Stimulated activated CD8-positive, alpha-beta memory T cell treated with anti-CD3 and anti-CD28 coated beads, Interleukin-4, amount 100 ng/mL, for 24 hours (primary cell): ENCODE data around the gene MPPED2.

Experiments used
- DNase-seq: peaks from one replicate; pipeline ENCODE4 v3.0.0-alpha.2; 2020; ENCODE audit warnings: low read depth

Gene MPPED2

DNA sequence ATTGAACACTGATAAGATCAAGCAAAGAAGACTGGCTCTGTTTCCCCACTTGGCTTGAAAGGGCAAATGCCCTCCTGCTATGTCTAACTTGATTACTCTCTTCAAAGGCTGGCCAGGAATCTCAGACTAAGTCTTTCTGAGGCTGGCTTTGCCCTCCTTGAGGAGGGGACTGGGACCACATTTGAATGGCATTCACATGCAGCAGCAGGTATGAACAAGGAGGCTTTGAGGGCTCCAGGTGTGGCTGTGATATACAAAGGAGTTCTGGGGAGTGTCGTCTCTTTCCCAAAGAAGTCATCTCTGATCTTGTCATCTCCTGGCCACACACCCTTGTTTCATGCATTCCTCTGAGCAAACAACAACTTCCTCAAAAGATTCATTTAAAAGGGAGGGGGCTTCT lies 132.4 kb downstream of the MPPED2 start:
- no peak for DNase-seq

DNA sequence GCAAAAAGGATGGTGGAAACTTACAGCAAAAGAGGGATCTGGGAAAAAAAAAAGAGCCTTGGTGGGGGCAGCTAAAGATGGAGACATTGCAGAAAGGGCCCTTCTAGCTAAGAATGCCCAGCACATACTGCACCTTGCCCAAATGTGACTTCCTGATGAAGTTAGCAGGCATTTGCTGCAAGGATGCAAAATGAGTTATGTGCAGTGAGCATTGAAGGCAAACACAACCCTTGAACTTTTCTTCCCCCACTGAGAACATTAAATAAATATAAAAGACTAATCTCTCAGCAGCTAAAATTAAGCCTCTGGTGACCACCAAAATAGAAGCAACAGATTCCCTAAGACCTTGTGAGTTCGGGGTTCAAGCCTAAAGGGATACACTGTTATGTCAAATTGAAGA lies 133.3 kb downstream of the MPPED2 start:
- DNase-seq: no peak

DNA sequence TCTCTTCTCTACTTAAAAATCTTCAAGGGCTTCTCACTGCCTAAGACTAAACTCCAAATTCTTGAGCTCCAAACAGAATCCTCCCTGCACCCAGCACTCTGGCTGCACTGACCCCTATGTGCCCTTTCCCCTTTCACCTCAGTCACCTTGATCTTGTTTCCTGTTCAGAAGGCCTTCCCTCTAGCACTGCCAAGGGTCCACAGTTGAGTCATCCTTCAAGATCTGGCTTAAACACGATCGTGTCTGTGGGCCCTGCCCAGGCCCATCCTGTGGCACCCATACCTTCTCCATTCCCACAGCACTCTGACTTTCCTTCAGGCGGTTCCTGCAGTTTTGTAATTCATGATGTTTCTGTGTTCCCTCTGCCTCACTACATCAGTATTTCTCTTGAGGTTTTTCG lies 134.0 kb downstream of the MPPED2 start:
- no peak for DNase-seq

DNA sequence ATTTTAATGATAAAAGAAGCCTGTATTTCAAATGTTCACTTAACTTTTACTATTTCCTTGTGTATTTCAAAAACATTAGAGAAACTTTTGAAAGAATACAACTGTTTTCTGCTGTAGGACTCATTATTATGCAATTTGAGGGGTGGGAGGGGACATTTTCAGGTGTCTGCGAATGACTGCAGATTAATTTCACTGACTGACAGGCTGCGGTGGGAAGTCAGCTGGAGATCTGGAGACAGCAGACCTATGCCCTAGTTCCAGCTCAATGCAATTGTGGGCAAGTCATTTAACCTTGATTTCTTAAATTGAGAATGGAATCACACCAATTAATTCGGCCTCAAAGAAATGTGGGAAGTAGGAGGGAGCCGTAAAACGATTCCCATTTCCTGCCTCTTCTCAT lies 134.5 kb downstream of the MPPED2 start:
- no peak for DNase-seq

DNA sequence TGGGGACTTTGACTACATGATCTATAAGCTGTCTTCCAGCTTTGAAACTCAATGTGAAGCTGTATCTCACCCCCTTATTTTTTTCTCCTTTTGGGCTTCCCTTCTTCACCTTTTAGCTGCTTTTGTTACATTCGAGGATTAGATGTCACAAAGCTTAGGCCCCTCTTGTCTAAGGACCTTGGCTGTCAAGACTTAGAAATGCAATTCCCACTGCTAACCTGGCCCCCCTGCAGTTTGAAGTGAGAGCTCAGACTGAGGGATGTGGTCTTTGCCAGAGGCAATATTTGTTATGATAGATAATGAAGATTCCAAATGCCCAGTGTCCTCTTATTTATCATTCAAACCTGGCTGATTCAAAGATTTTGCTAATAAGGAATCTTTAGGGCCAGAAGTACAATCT lies 135.0 kb downstream of the MPPED2 start:
- no peak for DNase-seq

DNA sequence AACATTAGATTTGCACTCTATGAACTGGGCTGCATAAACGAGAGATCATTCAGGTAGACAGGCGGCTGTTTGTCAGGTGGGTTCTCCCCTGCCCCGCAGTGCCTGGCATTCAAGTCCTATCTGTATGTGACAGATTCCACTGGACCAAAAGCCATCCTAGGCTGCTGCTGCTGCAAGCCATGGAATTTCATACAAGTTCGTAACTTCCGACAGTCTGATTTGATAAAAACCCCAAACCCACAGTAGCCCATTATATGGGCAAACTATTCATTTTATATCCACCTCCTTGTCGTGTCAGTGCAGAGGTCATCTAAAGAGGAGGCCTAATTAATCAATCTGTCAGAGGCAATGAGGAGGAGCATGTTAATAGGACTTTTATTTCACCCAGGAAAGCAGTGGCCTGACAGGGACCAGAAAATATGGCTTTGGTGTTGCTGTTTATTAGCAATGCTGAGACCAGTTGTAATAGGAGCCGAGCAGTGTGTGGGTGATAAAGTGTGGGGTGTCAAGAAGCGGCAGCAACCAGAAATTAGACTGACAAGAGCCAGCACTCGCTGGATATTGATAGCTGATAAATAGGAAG lies 139.0 kb downstream of the MPPED2 start:
- DNase-seq: no peak

DNA sequence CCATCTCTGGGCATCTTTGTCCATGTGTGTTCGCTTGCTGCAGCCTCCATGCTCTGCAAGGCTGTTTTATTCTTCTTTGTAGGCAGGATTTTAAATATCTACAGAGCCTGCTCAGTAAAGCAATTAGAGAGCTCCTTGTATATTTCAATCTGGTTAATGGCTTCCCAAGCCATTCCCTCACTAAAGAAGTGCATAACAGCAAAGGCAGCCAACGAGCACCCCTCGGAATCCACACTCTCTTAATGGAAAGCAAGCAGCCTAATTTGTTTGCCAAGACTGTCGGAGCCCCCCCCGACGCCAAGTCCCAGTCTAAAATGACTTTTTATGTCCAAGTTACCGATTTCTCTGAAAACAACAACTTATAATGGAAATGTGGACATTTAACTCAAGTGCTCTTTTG lies 139.6 kb downstream of the MPPED2 start:
- DNase-seq: no peak

DNA sequence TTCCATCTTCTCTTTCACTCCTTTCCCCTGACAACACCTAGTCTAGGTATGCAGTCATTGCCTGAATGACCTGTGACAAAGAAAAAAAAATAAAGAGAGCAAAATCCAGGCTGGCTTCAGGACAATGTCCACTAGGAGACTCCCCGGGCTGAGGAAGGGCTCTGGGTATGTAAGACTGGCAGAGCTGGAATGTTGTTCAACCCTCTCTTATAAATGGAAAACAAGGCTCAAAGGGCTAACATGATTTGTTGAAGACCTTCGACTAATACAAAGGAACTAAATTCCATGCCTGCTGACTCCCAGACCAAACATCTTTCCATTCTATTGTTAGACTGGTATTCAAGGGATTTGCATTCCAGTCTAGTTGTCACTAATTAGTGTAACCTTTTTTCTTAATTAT lies 141.1 kb downstream of the MPPED2 start:
- DNase-seq: no peak

DNA sequence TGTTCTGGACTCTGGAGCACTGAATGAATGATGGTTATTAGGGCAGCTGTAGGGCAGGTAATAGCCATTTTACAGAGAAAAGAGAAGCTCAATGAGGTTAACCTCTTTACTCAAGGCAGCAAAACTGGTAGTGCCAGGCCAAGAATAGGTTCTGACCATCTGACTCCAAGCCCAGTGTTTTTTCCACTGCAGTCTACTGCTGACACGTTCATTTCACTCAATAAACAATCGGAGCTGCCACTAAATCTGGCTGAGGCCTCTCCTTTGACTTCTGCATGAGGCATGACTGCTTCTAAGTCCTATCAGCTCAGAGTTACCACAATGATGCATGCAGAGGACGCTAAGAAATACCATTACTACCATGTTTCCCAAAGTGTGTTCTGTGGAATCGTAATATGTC lies 145.6 kb downstream of the MPPED2 start:
- DNase-seq: no peak

DNA sequence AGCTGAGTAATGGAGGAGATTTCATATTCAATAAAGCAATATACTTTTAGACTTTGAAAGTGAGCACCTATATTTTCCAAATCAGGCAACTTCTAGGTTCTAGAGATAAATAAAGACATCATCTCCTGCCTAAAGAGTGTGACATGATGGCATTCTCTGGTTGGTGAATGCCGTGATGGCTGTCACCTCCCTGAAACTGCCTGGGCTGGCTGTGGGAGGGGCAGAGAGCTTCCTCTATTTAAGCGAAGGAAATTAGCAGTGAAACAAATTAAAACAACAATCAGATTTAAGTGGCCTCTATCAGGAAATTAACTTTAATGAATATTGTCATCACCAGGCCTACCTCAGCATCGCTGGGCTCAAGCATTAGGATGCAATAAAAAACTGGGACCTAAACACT lies 149.4 kb downstream of the MPPED2 start:
- no peak for DNase-seq

DNA sequence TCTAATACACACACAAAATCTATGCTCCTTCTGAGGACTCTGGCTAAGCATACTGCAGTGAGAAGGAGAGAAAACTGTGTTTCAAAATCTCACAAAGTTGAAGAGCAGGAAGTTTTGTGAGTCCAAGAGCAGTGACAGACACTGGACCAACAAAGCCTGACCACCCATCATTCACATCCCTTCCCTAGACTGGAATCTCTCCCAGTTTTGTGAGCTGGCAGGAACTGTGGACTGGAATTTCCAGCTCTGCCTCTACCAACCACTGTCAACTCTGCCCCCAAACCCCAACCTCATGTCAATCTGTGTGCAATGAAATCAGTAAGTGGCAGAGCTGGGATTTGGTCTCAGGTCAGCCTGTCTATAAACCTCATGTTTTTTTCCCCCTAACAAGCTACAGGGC lies 150.7 kb downstream of the MPPED2 start:
- no peak for DNase-seq

DNA sequence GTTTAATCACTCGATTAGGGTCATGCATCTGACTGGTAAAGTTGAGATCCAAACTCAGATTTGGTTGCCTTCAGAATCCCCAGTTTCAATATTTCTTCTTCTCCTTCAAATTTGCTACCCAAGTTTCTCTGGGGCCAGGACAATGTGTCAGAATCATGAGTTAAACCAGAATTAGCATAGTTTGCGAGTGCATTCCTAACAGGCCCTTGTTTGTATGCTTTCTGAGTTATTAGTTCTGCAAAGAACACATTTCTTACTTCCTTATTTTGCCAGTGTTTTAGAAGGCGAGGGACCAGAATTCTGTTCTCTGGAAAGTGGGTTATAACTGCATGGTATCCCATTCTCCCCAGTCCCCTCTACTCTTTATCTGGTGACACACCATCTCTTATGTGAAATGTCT lies 151.3 kb downstream of the MPPED2 start:
- no peak for DNase-seq

DNA sequence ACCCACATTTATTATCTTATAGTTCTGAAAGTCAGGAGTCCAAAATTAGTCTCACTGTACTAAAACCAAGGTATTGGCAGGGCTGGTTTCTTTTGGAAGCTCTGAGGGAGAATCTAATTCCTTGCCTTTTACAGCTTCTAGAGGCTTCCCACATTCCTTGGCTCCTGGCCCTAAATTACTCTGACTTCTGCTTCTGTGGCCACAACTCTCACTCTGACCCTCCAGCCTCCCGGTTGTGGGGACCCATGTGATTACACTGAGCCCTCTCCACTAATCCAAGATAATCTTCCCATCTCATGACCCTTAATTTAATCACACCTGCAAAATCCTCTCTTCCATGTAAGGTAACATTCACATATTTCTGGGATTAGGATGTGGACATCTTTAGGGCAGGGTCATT lies 152.3 kb downstream of the MPPED2 start:
- DNase-seq: no peak

DNA sequence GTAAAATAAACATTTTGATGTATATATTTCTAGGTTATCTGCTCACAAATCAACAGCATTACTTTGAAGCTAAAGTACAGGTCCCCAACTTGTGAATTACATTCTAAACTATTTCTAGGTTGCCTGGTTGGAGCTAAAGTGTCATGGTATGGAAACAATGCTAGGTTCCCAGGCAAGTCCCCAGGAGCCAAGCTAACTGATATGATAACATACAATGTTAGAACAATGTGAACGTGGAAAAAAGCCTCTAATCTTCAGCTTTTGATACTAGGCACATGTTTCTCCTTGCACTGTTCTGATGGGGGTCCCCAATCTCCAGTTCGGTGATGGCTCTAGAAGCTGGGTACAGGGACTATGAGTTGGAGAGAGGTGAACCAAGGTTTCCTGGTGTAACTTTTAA lies 153.4 kb downstream of the MPPED2 start:
- DNase-seq: no peak

DNA sequence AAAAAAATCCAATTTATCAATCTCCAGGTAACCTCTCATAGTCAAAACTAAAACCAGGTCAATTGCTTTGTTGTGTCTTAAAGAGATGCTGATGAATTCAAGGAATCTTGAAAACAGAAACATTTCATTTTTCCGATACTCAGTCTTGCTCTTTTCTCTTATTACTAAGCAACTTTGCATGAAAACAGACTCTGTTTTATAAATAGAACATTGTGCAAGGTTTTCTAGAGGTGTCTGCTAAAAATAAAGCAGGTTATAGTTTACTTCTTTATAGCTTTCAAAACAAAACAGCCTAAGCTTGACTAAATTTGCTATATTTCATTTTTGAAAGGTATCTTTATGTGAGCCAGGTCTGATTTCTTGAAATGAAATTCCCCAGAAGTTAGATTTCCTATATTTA lies 154.0 kb downstream of the MPPED2 start:
- no peak for DNase-seq

DNA sequence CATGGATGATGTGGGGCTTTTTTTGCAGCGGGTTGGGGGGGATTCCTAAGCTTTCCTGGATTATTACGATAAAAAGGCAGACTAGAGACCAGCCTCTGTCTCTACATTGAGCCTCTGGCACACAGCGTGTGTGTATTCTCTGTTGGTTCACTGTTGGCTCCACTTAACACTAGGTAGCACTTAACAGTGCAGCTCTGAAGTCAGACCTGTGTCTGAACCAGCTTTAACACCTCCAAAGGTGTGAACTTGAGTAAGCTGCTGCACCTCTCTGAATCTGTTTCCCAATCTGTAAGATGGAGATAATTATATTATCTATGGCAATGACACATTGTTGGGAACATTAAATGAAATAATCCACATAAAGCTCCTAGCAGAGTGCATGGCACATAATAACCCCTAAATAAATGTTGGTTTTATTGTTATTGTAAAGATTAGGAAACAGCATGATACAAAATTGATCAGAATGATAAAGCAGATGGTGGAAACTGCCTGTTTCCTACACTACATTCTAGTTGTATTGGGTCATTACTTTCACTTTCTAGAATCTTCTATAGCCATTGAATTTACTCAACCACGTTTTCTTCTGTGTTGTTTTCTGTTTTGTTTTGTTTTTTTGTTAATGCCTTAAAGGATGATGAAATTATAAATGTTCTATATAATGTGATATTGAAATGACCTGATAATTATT lies 154.9 kb downstream of the MPPED2 start:
- DNase-seq: no peak

DNA sequence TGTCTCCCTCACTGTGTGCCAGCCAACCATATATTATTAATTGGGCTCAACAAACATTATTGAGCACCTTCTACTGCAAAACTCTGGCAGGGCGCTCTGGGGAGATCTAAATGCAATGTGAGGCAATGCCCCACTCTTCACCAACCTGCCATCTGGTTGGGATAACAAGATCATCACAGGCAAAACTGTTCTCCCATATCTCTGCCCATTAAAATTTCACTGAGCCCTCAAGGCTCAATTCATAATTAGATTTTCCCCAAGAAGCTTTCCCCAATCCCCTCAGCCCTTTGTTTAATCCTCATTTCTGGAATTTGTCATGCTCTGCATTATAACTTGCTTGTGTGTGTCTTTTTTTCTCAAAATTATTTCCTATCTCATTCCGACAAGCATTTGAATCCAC lies 156.6 kb downstream of the MPPED2 start:
- no peak for DNase-seq

DNA sequence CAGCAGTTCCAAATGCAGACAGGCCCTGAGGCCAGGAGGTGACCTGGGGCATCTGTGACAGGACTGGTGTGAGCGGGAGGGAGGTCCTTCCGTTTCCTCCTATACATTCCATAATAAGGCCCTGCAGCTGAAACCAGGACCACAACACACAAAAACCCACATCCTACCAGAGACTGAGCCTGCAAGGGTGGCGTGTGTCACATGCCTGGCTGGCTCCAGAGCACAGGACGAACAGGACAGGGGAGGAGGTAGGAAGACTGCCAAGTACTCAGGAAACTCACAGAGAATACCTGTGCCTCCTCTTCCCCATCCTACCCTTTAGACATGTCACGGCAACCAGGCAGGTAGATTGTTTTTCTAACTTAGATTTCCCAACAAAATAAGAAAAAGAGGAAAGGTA lies 159.4 kb downstream of the MPPED2 start:
- DNase-seq: no peak

DNA sequence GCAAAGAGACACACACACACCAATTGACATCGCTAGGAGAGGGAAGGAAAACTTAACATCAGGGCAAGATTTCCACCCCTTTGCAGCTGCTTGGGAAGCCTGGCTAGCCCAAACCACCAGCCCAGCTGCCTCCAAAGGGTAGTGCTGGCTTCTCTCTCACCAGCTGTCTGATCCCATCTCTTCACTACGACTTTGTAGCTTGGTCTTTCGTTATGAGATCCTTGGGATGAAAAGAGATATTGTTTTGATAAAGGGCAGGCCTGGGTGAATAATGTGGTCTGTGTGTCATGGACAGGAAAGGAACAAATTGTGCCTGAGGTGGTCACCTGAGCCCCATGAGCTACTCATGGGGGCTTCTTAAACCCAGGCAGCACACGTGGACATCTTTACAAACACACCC lies 161.3 kb downstream of the MPPED2 start:
- DNase-seq: no peak

DNA sequence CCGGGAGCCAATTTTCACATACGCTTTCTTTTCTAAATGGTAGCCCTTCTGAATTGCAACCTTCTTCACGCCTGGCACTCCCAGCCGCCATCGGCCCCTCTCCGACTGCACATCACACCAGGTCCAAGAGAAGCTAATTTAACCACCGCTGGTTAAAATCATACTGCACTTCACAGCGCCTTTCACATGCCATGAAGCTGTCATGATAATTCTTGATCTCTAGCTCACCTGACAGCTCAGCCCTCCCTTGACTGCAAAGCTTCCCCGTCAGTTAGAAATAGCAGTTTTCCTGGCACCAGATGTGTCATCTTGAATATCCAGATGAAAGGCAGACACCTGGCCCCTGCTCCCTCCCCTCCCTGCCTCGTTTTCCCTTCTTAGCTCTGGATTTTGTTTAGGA lies 161.8 kb downstream of the MPPED2 start:
- no peak for DNase-seq

DNA sequence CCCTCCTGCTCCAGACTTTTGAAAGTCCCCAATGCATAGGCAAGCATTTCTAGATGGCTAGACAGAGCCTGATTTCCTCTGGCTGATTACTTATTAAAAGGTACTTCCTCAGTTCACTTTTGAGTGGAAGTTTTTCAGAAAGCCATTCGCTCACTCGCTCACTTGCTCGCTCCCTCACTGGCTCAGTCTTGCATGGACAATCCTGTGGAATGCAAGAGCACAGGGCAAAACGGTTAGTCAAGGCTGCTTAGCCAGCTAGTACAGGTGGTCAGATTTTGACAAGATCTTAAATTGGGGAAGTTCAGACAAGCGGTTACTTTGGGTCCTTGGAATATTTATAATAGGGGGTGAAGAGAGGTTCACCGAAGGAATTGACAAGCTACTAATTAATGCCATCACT lies 162.3 kb downstream of the MPPED2 start:
- DNase-seq: no peak

DNA sequence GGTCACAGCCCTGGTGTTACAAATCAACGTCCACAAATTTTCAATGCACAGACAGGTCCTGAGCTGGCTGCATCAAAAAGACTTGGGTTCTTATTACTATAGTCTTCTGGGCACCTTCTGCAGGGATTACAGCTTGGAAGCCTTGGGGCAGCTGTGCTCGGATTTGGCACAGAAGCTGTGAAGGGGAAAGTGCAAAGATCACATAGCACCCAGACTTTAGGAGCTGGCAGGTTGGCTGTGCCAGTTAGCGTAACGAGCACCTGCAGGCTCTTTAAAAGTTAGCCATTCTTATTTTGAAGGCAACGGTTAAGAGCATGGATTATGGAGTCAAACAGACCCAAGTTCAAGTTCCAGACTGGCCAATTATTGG lies 162.9 kb downstream of the MPPED2 start:
- no peak for DNase-seq

DNA sequence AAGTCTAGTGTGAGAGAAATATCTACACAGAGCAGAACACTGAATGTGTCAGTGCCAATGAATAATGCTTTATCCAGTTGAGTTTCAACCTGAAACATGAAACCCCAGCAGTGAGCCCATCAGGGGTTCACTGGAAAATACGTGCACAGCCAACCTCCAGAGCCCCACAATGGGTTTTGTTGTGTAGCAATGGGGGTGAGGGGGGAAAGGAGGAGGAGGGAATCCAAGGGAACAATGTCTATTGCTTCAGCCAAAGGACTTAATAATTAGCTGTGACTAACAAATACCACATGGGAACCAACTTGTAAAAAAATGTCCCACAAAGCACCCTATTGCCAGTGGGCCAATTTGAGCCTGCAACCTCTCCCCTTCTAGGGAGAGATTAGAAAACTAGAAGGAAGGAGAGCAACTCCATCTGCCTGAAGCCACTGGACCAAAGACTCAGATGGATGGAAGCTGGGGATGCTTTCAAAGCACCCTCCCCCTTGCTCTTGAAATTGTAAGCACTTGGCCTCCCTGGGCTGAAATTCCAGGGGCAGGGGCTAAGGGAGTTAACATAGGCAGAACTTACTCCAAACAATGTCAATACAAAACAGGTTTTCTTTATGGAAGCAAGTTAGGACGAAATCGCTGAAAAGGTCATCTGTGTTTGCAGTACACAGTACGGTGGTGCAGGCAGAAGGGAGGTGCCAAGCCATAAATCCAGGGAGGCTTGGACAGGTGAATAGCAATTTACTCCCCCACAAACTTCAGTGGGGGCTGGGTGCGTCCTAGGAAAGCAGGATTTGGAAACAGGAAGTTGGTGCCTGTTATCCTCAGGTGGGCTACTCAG lies 163.5 kb downstream of the MPPED2 start:
- DNase-seq: no peak
